ENCODE data around the gene PLXNA4. TPM values are rescaled to one million over a fixed set of nuclear protein-coding genes. Genes with fewer than 3 reads are reported as not detected.

The PLXNA4 gene
- total RNA-seq, 1 experiment from 2014 or later: 0.10 TPM

DNA sequence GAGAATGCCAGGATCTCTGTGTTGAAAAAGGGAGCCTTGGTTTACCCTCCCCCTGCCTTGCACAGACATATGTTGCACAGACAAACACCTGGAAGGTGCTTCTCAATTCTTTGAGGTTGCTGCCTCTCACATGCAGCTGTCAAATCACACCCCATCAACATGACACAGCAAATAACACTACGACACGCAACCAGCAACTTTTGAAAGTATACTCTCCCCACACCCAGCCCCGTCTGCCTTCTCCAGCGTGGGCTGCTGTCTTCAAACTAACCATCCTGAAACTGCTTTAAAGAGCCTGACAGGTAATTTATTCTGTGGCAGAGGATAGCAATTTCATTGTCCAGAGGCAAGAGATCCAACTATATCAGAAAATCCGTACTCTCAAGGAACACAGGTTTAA lies 136.1 kb downstream of the PLXNA4 start:
- TF ChIP-seq POLR2AphosphoS5 (IDR thresholded peaks at IDR 0.05; ENCODE audit: low read depth, low read length) (no peak), SIN3A (IDR thresholded peaks at IDR 0.05; ENCODE audit: borderline replicate concordance, insufficient read depth, low read depth, low read length) (no peak), TCF7L2 (IDR thresholded peaks at IDR 0.05; ENCODE audit: low read depth, low read length) (no peak), CTCF (IDR thresholded peaks at IDR 0.05) (no peak)
- TF ChIP-seq, protein P1, sequence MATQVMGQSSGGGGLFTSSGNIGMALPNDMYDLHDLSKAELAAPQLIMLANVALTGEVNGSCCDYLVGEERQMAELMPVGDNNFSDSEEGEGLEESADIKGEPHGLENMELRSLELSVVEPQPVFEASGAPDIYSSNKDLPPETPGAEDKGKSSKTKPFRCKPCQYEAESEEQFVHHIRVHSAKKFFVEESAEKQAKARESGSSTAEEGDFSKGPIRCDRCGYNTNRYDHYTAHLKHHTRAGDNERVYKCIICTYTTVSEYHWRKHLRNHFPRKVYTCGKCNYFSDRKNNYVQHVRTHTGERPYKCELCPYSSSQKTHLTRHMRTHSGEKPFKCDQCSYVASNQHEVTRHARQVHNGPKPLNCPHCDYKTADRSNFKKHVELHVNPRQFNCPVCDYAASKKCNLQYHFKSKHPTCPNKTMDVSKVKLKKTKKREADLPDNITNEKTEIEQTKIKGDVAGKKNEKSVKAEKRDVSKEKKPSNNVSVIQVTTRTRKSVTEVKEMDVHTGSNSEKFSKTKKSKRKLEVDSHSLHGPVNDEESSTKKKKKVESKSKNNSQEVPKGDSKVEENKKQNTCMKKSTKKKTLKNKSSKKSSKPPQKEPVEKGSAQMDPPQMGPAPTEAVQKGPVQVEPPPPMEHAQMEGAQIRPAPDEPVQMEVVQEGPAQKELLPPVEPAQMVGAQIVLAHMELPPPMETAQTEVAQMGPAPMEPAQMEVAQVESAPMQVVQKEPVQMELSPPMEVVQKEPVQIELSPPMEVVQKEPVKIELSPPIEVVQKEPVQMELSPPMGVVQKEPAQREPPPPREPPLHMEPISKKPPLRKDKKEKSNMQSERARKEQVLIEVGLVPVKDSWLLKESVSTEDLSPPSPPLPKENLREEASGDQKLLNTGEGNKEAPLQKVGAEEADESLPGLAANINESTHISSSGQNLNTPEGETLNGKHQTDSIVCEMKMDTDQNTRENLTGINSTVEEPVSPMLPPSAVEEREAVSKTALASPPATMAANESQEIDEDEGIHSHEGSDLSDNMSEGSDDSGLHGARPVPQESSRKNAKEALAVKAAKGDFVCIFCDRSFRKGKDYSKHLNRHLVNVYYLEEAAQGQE (IDR thresholded peaks at IDR 0.05; ENCODE audit: insufficient read depth in 1 of 2, low read depth in 2 of 2, low read length in 1 of 2): no peak
- H3K4me1 ChIP-seq (ENCODE audit: control insufficient read depth, insufficient read depth, low read length): no peaks in the 10 kb centered on the region
- no peaks in the 10 kb centered on the region for H3K9me3 ChIP-seq (ENCODE audit: control insufficient read depth, insufficient read depth, low read depth, low read length)
- CTCF ChIA-PET: no interaction called here
- POLR2A ChIA-PET: no interaction called here
- H3K27ac ChIP-seq (ENCODE audit: low read length): no peak overlapping the region
- no peak overlapping the region for H3K4me3 ChIP-seq (ENCODE audit: low read depth in 2 of 2, low read length in 2 of 2)
- DNase-seq (ENCODE audit: low read depth, low spot score) (no peak), ATAC-seq (no peak)
- peaks cover 2% of the 10 kb centered on the region; the same call in 1 of the 2 replicates for H3K27me3 ChIP-seq (ENCODE audit: control insufficient read depth, insufficient read depth, low read length)
- intact Hi-C loops (cut with micrococcal nuclease; ENCODE audit: unreplicated experiment): no loop called here
- no peaks in the 10 kb centered on the region for H3K36me3 ChIP-seq (ENCODE audit: control insufficient read depth, insufficient read depth, low read length)
- no TSS peak for BruUV-seq (replicated peaks)
- in situ Hi-C loops (cut with HindIII; ENCODE audit: low pct_unique_long_range_greater_than_20kb, low sequenced_read_pairs): no loop called here

GRCh38 chr7:132438926-132439325 lies 137.3 kb downstream of the PLXNA4 start:
- H3K36me3 ChIP-seq (ENCODE audit: control insufficient read depth, insufficient read depth, low read length): no peaks in the 10 kb centered on the region
- H3K27ac ChIP-seq (ENCODE audit: low read length): no peak overlapping the region
- BruUV-seq (replicated peaks): no TSS peak
- H3K9me3 ChIP-seq (ENCODE audit: control insufficient read depth, insufficient read depth, low read depth, low read length): no peaks in the 10 kb centered on the region
- DNase-seq (ENCODE audit: low read depth, low spot score) (no peak), ATAC-seq (no peak)
- CTCF ChIA-PET: no interaction called here
- TF ChIP-seq TCF7L2 (IDR thresholded peaks at IDR 0.05; ENCODE audit: low read depth, low read length) (no peak), POLR2AphosphoS5 (IDR thresholded peaks at IDR 0.05; ENCODE audit: low read depth, low read length) (no peak), SIN3A (IDR thresholded peaks at IDR 0.05; ENCODE audit: borderline replicate concordance, insufficient read depth, low read depth, low read length) (no peak), CTCF (IDR thresholded peaks at IDR 0.05) (no peak)
- TF ChIP-seq, protein P1 (IDR thresholded peaks at IDR 0.05; ENCODE audit: insufficient read depth in 1 of 2, low read depth in 2 of 2, low read length in 1 of 2): no peak
- in situ Hi-C loops (cut with HindIII; ENCODE audit: low pct_unique_long_range_greater_than_20kb, low sequenced_read_pairs): no loop called here
- POLR2A ChIA-PET: no interaction called here
- H3K4me1 ChIP-seq (ENCODE audit: control insufficient read depth, insufficient read depth, low read length): no peaks in the 10 kb centered on the region
- intact Hi-C loops (cut with micrococcal nuclease; ENCODE audit: unreplicated experiment): no loop called here
- H3K4me3 ChIP-seq (ENCODE audit: low read depth in 2 of 2, low read length in 2 of 2): no peak overlapping the region
- peaks cover 9% of the 10 kb centered on the region; the same call in 1 of the 2 replicates for H3K27me3 ChIP-seq (ENCODE audit: control insufficient read depth, insufficient read depth, low read length)

Data from Panc1 (cell line).